Activated CD4-positive, alpha-beta T cell treated with anti-CD3 and anti-CD28 coated beads, Interleukin-2, Interleukin-6, amounts not matched to agents 100 ng/mL and 50 ng/mL, durations not matched to agents 16 hours and 8 hours (primary cell): ENCODE data around the gene HRC.
A peak's percentile ranks its signal among the peaks of the same experiment; 100 is the strongest.
"Not testable (repeated sequence)": the region's sequence is repeated elsewhere in the genome, so short reads cannot be mapped to it uniquely, and the experiment has no call there.

Source experiments
- DNase-seq: peaks from one replicate; pipeline ENCODE4 v3.0.0-alpha.2; 2020

The HRC gene

GRCh38 chr19:49157445-49158224 lies 2.4 kb upstream of the HRC start, which contains the start of gene TRPM4:
TSS of gene TRPM4 (plus strand) at chr19:49157792. CDS start at chr19:49157867, 75 bp downstream.
- DNase-seq: peak; percentile 47

- no peak for DNase-seq
Observed at GRCh38 chr19:49155820-49156346, 687 bp upstream of the HRC start.

- DNase-seq: no peak
Observed at GRCh38 chr19:49154279-49154678, 917 bp downstream of the HRC start.

- DNase-seq: no peak
Observed at GRCh38 chr19:49153167-49153809, 1.9 kb downstream of the HRC start.

- DNase-seq: no peak
Observed at GRCh38 chr19:49152119-49152550, 3.1 kb downstream of the HRC start.

GRCh38 chr19:49151267-49152118 lies 3.7 kb downstream of the HRC start:
- DNase-seq: peak; percentile 28

GRCh38 chr19:49150944-49151243 lies 4.3 kb downstream of the HRC start:
- DNase-seq: no peak

- DNase-seq: peak; percentile 49
Observed at GRCh38 chr19:49150106-49150943, 4.9 kb downstream of the HRC start.

GRCh38 chr19:49149652-49150105 lies 5.5 kb downstream of the HRC start:
- DNase-seq: no peak

GRCh38 chr19:49148784-49149651 lies 6.2 kb downstream of the HRC start:
- DNase-seq: peak; percentile 85

GRCh38 chr19:49148044-49148682 lies 7.0 kb downstream of the HRC start:
- no peak for DNase-seq

- DNase-seq: not testable (repeated sequence)
Observed at GRCh38 chr19:49146408-49146770, 8.8 kb downstream of the HRC start.

- DNase-seq: peak; percentile 85
Observed at GRCh38 chr19:49145573-49146407, 9.4 kb downstream of the HRC start.

- peak; percentile 79 for DNase-seq
Observed at GRCh38 chr19:49142866-49143335, 12.3 kb downstream of the HRC start.

GRCh38 chr19:49141352-49141751 lies 13.8 kb downstream of the HRC start:
- no peak for DNase-seq

- DNase-seq: no peak
Observed at GRCh38 chr19:49140951-49141350, 14.2 kb downstream of the HRC start.

- no peak for DNase-seq
Observed at GRCh38 chr19:49136771-49137171, 18.4 kb downstream of the HRC start.

- DNase-seq: no peak
Observed at GRCh38 chr19:49135686-49136085, 19.5 kb downstream of the HRC start.

GRCh38 chr19:49133621-49134454 lies 21.4 kb downstream of the HRC start:
- peak; percentile 32 for DNase-seq
